HG03196 (cell line): ENCODE data around the gene FITM1.

Experiments
- ATAC-seq: cut with Tn5 transposase; IDR thresholded peaks from one replicate; pipeline ENCODE4 v1.9.1; 2021; ENCODE audit not compliant: unreplicated experiment

The FITM1 gene

DNA sequence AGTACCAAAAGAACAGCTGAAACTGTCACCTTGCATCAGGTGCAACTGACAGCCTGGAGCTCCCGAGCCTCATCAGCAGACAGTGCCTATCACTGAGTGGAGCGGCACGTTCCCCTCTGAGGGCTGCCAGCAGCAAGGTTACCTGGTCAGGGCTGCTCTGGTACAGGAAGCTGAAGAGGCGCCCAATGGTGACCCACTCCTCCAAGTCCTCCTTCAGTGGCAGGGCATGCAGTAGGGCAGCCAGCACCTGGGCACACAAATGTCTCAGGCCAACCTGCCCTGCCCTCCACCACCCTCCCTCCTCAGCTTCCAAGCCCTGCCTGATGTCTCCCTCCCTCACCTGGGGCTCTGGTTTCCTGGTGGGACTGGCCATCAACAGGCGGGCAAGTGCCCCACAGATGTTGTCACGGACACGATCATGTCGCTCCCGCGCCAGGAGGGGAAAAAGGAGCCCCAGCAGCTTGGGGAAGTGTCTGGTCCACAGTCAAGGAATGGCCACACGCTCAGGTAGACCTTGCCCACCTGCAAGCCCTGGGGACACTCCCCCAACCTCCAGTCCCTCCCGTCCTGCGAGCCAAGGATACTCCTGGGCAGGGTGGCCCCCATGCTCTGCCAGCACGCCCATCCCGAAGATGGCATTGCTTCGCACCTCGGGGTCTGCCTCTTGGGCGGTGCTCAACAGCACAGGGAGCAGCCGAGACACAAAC is 51.1 kb downstream of the FITM1 start:
- ATAC-seq = no peak
